DLD1 (cell line): ENCODE data around the gene EPHA10.

ENCODE experiments used
- in situ Hi-C: cut with HindIII; loops from 2 replicates; pipeline ENCODE4 v1.10.0; 2017; ENCODE audit warnings: low sequenced_read_pairs

The EPHA10 gene

DNA sequence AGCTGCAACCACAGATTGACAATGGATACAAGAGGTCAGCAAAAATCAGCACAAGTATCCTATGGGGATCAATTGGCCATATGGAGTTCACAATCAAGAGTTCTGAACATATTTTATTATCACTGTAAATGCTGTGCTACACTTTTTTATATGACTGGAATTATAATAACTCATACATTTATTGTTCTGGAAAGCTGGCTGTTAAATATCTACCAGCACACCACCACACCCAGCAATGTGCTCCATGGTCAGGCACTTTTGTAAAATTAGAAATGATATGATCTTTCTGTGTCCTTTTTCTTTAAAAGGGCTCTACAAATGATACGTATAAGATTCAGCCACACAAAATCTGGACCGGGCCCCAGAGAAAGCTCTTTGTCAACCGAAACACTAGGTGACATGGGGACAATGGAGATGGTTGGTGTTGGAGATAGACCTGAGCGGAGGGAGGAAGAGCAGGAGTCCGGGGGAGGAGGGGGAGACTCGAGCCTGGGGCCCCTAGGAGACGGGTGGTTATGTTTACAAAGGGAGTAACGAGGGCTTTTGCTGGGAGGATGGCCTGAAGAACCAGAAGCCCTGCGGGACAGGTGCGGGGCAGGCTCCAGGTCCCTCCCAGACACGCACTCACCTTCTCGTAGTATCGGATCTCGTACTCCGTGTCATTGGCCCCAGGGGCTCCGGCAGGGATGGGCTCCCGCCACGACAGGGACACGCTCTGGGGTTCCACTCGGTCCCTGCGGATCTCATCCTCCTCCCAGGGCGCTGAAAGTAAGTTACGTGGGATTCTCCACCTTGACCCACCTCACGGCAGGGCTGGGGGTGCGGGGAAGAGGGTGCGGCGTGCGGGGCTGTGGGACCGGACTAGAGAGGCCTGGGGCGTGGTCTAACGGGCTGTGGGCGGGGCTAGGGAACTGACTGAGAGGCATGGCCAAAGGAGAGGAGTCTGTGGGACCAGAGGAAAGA, 30.0 kb downstream of the EPHA10 start:
- in situ Hi-C loops, result no loop called here

DNA sequence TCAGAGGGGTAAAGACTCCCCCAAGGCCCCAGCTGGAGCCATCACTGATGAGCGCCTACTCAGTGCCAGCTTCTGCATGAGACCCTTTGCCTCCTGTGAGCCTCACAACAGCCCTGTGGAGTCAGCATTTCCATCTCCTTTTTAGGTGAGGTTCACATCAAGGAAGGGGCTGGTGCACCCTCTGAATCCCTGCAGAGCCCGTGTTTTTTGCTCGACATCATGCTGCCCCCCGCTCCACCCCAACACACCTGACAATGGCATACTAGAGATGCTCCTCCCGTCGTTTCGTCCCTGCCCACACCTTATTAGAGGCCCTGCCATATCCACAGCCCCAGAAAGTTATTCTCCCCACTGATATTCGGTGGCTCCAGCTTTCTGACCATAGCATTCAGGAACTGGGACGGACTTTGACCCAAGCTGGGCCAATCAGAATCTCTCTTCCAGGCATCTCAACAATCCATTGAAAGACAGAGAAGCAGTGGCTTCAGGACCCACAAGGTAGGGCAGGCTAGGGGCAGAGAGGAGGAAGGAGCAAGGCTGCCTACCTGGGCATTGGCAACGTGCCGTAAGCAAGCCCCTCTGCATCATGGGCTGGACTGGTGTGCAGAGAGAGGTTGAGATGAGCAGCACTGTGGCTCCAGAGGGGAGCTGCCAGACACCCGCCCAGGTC, 32.7 kb downstream of the EPHA10 start:
- in situ Hi-C loops, result no loop called here

DNA sequence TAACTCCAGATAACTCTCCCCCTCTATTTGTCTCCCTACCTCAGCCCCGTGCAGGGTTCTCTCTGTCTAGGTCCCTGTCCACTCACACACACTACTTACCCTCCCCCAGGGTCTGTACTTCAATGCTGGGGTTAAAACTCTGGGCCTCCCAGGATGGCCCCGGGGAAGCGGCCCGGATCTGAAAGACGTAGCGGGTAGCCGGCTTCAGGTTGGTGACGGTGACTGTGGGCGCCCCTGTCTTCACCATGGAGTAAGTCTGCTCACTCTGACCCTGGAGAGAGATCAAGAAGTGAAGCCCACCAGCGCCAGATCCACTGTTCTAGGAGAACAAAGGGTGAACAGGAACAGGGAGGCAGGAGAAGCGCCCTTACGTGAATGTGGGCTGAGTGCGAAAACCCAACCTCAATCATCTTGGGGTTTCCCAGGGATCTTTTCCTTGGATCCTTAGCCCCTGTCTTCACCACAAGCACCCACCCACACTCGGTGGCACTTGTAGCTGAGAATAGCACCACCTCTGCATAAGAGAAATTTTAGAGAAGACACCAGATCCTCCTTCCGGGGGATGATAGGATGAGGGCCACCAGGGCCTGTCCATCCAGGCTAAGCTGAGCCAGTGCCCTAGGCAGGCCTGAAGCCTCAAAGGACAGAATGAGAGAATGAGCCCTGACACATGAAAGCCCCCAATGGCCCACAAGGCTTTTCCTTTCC, 33.5 kb downstream of the EPHA10 start:
- in situ Hi-C loops, result no loop called here

DNA sequence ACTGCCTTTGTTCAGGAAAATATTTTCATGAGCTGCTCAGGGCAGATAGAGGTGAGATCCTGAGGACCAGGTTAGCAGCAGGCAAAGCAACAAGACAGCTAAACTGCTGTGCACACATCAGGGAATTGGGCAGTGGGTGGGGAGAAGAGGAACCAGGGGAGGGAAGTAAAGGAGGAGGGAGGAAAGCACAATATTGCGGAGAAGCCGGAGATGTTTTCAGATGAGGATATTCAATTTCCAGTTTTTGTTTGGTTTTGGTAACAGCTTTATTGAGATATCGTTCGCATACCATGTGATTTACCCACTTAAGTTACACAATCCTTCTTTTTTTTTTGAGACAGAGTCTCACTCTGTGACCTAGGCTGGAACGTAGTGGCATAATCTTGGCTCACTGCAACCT, 34.5 kb downstream of the EPHA10 start:
- in situ Hi-C loops, result no loop called here

DNA sequence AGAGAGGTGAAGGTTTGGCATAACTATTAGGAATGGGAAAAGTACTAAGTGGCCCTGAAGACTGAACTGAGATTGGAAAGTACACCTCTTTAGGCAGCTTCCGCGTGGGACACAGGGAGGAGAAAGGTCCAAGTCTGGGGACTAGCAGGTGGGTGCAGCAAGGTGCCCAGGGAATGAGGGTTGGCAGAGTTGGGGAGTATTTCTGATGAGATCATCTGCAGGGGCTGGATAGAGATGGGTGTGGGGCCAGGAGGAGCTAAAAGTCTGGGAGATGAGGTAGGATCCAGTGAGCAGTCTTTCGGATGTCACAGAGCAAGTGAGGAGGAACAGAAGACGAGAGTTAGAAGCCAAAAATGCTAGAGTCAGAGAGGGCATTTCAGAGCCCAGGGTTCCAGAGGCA, 36.5 kb downstream of the EPHA10 start:
- in situ Hi-C loops, result no loop called here

DNA sequence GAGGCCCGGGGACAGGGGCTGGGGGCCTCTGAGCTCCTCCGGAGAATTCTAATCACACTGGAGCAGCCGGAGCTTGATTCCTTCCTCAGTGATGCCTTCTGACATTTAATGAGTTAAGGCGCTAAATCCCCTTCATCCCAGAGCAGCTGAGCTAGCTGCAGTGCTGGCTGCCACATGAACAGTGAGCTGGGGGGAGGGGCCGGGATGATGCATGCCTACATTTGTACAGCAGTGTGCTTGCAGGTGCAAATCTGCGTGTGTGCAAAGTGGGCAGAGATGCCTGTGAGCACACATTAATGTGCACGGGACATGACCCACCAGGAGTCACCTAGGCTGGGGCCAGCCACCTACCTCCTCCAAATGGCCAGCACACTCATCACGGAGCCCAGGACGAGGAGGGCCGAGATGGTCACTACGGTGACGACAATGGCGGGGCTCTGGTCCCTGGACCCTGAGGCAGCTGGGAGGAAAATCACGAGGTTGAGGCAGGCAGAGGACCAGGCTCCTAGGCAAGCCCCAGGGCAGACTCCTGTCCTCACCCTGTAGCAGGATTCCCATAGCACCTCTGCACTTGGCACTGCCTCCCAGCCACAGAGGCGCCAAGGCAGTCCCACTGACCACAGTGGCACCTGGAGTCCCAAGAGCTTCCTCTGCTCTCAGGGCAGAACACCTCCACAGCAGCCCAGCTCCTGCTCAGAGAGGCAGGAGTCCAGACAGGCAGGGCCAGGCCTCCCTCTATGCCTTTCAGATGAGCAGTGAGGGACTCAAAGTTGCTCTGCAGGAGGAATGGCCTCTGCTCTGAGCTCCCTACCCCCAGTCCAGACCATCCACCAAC, 38.0 kb downstream of the EPHA10 start:
- in situ Hi-C loops, result no loop called here

DNA sequence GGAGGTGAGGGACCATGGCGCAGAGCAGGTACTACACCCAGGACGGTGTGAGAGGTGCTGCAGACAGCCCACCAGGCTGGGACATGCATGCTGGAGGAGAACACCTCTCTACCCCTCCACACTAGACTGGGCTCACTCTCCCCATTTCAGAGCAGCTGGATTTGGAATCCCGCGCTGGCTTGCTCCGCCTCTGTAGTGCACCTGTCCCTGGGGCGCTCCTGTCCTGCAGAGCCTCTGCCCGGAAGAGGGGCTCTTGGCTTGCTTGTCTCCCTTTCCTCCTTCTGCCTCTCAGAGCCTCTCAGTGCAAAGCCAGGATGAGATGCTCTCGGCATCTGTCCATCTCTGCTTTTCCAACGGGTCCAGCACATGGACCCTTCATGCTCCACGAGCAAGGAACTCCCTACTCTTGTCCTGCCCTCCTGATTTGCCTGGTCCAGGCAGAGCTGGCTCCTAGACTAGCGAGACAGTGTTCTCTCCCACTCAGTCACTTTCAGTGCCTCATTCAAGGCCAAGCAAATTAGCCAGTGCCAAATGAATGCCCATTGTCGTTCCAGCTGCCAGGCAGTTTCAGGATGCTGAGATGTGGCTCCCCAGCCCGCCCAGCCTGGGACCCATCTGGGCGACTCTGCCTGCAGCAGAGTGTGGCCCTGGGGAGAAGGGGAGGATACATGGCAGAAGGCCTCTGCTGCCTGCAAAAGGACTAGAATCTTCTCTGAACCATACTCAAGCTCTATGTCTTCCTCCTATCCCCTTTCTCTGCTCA, 38.9 kb downstream of the EPHA10 start:
- in situ Hi-C loops, result no loop called here

DNA sequence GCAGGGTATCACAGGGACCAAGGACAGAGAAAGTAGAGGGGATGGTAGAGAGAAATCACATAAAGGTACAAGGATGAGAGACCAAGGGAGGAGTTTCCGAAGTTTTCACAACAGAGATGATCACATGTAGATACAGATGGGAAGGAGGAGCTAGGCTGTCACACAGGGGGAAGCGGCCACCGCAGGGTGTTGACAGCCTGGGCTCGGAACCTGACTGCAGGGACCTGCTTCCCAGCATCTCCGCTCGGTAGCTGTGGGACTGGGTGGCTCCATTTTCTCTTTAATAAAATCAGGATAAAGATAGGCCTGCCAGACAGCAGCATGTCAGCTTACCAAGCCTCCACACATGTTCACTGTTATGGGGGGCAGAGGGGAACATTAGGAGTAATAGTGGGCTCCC, 40.3 kb downstream of the EPHA10 start:
- in situ Hi-C loops, result no loop called here

DNA sequence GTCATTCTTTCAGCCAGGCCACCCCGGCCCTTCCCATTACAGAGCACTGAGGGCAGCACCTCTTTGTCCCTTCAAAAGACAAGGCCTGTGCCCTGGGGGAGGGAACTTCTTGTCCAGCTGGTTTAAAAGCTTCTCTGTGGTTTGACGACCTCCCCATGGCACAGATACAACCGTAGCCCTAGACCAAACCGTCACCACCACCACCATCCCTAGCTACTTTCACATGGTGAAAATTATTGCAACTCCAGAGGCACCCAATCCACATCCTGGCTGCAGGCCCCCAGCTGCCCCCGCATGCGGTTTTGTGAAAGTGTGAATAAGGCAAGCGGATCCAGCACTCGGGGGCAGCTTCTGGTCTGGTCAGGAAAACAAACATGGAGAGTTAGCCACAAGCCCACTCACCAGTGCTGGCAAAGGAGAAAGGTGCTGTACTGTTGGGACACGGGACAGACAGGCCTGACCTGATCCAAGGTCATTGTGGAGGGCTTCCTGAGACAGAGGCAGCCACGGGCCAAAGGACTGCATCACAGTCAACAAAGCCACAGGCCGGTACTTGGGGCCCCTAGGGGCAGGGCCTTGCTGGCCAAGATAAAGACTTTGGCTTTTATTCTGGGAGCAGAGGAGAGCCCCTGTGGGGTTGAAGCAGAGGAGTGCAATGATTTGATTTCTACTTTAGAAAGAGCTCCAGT, 41.4 kb downstream of the EPHA10 start:
- in situ Hi-C loops, result no loop called here

DNA sequence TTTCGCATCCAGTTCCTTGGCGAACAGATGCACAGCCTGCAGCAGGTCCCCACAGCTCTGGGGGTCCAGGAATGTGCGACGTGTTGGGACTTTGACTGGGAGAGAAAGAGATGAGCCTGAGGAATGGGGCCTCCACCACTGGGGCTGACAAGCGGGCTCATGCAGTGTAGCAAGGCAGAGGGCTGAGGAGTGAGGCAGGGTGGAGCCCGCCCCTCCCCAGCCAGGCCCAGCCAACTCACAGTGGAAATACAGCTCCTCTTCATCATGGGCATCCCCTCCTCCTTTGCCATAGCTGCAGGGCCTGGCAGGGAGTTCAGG, 41.9 kb downstream of the EPHA10 start:
- in situ Hi-C loops, result no loop called here

DNA sequence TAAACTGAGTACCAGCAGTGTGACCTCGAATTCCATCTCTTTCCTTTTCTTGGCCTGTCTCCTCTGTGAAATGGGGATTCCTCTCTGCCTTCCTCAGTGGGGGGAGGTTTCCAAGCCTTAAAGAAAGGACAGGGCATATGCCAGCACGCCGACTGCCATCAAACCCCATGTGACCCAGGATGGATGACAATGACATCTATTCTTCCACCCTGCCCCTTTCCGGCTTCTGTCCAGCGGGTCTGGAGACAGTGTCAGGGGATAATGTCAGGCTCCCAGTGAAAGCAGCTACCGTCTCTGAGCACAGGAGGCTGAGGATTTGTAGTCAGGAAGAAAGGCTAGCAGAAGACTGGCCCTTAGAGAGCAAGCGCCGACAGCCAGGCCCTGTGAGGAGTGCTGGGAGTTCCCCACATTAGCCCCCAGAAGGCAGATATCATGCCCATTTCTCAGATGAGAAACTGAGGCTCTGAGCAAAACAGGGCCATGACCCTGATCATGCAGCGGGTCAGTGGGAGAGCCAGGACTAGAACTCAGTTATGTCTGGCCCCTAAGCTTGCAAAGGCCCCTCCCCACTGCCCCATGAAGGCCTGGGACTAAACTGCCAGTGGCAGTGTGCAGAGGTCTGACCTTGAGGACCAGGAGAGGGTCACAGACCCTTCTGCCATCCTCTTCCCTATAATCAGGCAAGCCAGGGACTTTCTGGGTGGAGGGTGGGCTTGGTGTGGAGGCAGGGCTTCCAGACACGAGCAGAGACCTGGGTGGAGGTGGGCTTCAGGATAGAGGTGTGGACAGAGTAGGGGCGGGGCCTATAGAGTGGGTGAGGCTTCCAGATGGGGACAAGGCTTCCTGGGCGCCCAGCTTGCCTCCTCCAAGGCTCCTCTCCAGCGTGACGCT, 42.5 kb downstream of the EPHA10 start:
- in situ Hi-C loops, result no loop called here

DNA sequence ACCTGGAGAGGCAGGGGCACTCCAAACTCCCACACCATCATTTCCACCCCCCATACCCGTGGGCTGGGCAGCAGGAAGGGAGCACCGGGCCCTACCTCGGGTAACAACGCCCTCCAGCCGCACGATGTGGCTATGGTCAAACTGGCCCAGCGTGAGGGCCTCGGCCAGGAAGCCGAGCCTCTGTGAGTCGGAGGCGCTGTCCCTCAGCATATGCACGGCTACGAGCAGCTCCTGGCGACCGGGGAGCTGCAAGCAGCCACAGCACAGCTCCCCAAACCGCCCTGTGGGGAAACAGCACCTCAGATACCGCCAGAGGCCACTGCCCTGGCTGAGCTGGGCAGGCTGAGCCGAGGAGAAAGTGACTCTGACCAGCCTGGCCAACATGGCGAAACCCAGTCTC, 43.4 kb downstream of the EPHA10 start:
- in situ Hi-C loops, result no loop called here

DNA sequence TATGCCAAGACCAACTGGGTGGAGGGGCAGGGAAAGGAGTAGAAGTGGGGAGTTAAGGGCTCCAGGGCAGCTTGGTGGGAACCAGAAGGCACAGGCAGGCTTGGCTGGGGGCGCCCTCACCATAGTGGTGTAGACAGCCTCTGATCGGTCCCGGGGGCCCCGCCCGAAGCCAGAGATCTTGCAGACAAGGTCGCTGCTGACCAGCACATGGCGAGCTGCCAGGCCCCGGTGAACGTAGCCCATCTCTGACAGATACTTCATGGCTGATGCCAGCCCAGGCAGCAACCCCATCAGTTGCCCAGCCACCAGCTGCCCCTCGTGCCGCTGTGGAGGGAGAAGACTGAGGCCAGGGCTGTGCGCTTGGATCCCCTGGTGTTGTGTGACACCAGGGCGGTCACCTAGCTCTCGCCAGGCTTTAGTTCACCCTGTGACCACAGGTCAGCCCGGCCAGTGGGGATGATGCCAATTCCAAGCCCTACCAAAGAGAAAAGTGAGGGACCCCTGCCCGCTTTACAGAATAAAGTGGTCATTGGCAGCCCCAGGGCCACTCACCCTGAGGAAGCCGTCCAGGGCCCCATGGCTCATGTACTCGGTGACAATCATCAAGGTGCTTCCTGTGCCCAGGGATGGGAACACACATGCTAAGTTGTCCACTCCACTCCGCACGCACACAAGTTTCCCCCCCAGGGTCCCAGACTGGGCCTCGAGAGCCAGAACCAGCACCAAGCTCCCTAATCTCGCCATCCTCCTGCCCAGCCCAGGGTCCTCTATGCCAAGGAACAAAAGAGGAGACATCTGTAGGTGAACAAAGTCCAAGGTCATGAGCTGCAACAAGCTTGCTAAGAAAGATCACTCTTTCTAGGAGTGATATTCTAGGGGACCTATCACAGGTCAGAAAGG, 44.4 kb downstream of the EPHA10 start:
- in situ Hi-C loops, result no loop called here

DNA sequence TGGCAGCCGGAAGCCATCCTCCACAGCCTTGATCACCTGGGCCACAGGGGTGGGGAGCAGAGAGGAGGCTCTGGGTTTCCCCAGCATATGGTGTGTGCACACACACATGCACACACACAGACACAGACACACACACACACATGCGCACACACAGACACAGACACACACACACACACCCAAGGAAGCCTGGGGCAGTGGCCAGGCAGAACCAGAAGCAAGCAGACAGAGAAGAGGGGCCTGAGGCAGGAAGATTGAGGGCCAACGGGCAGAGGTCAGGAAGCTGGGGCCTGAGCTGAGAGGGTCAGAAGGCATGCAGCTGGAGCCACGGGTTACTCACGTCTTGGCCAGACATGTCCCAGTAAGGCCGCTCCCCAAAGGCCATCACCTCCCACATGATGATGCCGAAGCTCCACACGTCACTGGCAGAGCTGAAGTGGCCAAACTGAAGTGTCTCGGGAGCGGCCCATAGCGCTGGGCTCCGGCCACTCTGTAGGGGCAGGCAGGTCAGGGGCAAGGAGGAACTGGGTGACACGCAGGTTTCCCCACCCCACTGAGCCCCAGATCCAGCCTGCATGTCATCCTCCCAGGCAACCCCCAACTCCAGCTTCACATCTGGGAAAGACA, 45.2 kb downstream of the EPHA10 start:
- in situ Hi-C loops, result no loop called here

DNA sequence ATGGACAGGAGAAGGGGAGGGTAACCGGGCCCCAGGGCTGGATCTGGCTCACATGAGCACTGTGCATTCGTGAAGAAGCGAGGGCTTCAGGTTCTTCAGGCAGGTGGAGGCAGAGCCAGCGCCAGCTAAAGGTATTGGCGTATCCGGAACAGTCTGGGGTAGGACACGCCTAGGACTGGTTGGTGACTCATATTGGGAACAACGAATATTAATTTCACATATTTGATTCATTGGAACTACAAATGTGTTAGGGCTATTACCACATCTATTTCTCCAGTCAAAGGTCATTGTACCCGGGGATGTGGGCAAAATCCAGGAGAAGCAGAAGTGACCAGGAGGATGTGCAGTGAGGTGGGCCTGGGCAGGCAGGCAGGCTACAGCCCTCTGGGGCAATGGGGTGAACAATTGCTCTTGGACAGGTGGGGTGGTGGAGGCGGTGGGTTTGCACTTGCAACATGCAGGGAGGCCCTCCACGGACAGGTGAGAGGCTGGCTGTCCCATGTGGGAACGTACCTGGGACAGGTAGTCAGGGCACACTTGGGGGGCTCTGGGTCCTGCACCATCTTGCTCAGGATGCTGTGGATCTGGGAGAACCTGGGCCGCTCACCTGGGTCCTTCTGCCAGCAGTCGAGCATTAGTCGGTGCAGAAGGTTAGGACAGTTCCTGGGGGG, 45.9 kb downstream of the EPHA10 start:
- in situ Hi-C loops, result no loop called here

DNA sequence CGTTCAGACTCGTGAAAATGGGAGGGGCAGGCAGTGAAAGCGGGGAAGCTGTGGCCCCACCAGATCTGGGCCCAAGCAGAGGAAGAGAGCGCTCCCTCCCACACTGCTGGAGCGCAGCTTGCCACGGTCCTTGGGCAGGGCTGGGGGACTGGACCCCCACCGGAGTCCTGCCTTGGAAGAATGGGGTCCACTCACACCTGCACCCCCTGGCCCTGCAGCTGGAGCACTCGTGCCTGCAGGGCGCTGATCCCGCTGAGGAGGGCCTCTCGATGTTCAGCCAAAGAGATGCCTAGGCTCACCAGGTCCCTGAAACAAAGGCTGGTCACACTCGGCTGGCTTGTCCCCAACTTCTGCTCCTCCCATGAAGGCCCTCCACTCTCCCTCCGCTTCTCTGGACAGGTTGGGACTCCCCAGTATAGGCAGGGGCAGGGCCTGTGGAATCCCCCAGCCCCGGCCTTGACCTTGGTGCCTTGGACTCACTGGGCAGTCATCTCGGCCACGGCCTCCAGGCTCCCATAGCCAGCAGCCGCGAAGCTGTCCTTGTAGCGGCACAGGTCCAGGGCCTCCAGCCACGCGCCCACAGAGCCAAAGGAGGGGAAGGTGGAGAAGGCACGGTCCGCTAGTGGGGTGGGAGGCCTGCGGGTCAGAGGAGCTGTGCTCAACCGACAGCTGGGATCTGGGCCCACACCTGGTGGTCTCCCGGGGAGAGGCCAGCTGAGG, 46.6 kb downstream of the EPHA10 start:
- in situ Hi-C loops, result no loop called here
